ENCODE results near the gene C16orf90.
"Not testable (repeated sequence)": the region's sequence is repeated elsewhere in the genome, so short reads cannot be mapped to it uniquely, and the experiment has no call there.

Gene C16orf90

GRCh38 chr16:3513892-3514583 is 18.7 kb upstream of the C16orf90 start:
- no CpG with 5 or more reads among the region's 7 CpGs for WGBS (ENCODE audit: insufficient coverage, insufficient read length)
- H3K27ac ChIP-seq (ENCODE audit: low read length) = no peak overlapping the region

GRCh38 chr16:3511286-3512180 is 16.2 kb upstream of the C16orf90 start:
- H3K4me3 ChIP-seq (ENCODE audit: low read length) = no peak overlapping the region
- no peak for DNase-seq (ENCODE audit: low read depth, low spot score)
- H3K27me3 ChIP-seq (ENCODE audit: control insufficient read depth, insufficient read depth, low read length) = no peaks in the 10 kb centered on the region
- H3K9me3 ChIP-seq (ENCODE audit: control insufficient read depth, insufficient read depth, low read length) = no peaks in the 10 kb centered on the region
- no peak overlapping the region for H3K27ac ChIP-seq (ENCODE audit: low read length)
- WGBS (ENCODE audit: insufficient coverage, insufficient read length) = no CpG with 5 or more reads among the region's 23 CpGs
- peaks cover 5% of the 10 kb centered on the region for H3K36me3 ChIP-seq (ENCODE audit: control insufficient read depth, insufficient read depth, low read length)
- no peaks in the 10 kb centered on the region for H3K4me1 ChIP-seq (ENCODE audit: control insufficient read depth, insufficient read depth, low read length)

More at GRCh38 chr16:3513892-3514583, 18.7 kb upstream of the C16orf90 start:
- no peaks in the 10 kb centered on the region for H3K4me1 ChIP-seq (ENCODE audit: control insufficient read depth, insufficient read depth, low read length)
- peaks cover 5% of the 10 kb centered on the region for H3K36me3 ChIP-seq (ENCODE audit: control insufficient read depth, insufficient read depth, low read length)
- H3K9me3 ChIP-seq (ENCODE audit: control insufficient read depth, insufficient read depth, low read length) = no peaks in the 10 kb centered on the region
- DNase-seq (ENCODE audit: low read depth, low spot score) = no peak
- H3K27me3 ChIP-seq (ENCODE audit: control insufficient read depth, insufficient read depth, low read length) = no peaks in the 10 kb centered on the region
- H3K4me3 ChIP-seq (ENCODE audit: low read length) = no peak overlapping the region

GRCh38 chr16:3510416-3510815 is 15.1 kb upstream of the C16orf90 start:
- no CpG with 5 or more reads among the region's 10 CpGs for WGBS (ENCODE audit: insufficient coverage, insufficient read length)
- Histone ChIP-seq H3K4me3 (ENCODE audit: low read length) (no peak overlapping the region), H3K4me1 (ENCODE audit: control insufficient read depth, insufficient read depth, low read length) (no peaks in the 10 kb centered on the region), H3K36me3 (ENCODE audit: control insufficient read depth, insufficient read depth, low read length) (peaks cover 5% of the 10 kb centered on the region), H3K27me3 (ENCODE audit: control insufficient read depth, insufficient read depth, low read length) (no peaks in the 10 kb centered on the region), H3K9me3 (ENCODE audit: control insufficient read depth, insufficient read depth, low read length) (no peaks in the 10 kb centered on the region), H3K27ac (ENCODE audit: low read length) (no peak overlapping the region)
- DNase-seq (ENCODE audit: low read depth, low spot score) = no peak

- Histone ChIP-seq H3K9me3 (ENCODE audit: control insufficient read depth, insufficient read depth, low read length) (no peaks in the 10 kb centered on the region), H3K27ac (ENCODE audit: low read length) (no peak overlapping the region), H3K4me3 (ENCODE audit: low read length) (no peak overlapping the region), H3K4me1 (ENCODE audit: control insufficient read depth, insufficient read depth, low read length) (no peaks in the 10 kb centered on the region), H3K36me3 (ENCODE audit: control insufficient read depth, insufficient read depth, low read length) (peaks cover 5% of the 10 kb centered on the region), H3K27me3 (ENCODE audit: control insufficient read depth, insufficient read depth, low read length) (no peaks in the 10 kb centered on the region)
- no CpG with 5 or more reads among the region's 13 CpGs for WGBS (ENCODE audit: insufficient coverage, insufficient read length)
- no peak for DNase-seq (ENCODE audit: low read depth, low spot score)
Measured at GRCh38 chr16:3509470-3509928, 14.2 kb upstream of the C16orf90 start.

GRCh38 chr16:3508736-3509135 is 13.4 kb upstream of the C16orf90 start:
- H3K4me1 ChIP-seq (ENCODE audit: control insufficient read depth, insufficient read depth, low read length) = no peaks in the 10 kb centered on the region
- H3K27ac ChIP-seq (ENCODE audit: low read length) = no peak overlapping the region
- no peaks in the 10 kb centered on the region for H3K27me3 ChIP-seq (ENCODE audit: control insufficient read depth, insufficient read depth, low read length)
- no peak overlapping the region for H3K4me3 ChIP-seq (ENCODE audit: low read length)
- no peak for DNase-seq (ENCODE audit: low read depth, low spot score)
- H3K9me3 ChIP-seq (ENCODE audit: control insufficient read depth, insufficient read depth, low read length) = no peaks in the 10 kb centered on the region
- WGBS (ENCODE audit: insufficient coverage, insufficient read length) = no CpG with 5 or more reads among the region's 7 CpGs
- H3K36me3 ChIP-seq (ENCODE audit: control insufficient read depth, insufficient read depth, low read length) = peaks cover 2% of the 10 kb centered on the region; the same call in 1 of the 2 replicates

GRCh38 chr16:3503523-3503922 is 8.2 kb upstream of the C16orf90 start:
- DNase-seq (ENCODE audit: low read depth, low spot score) = no peak
- Histone ChIP-seq H3K4me3 (ENCODE audit: low read length) (no peak overlapping the region), H3K27ac (ENCODE audit: low read length) (no peak overlapping the region), H3K36me3 (ENCODE audit: control insufficient read depth, insufficient read depth, low read length) (no peaks in the 10 kb centered on the region), H3K4me1 (ENCODE audit: control insufficient read depth, insufficient read depth, low read length) (no peaks in the 10 kb centered on the region), H3K27me3 (ENCODE audit: control insufficient read depth, insufficient read depth, low read length) (no peaks in the 10 kb centered on the region), H3K9me3 (ENCODE audit: control insufficient read depth, insufficient read depth, low read length) (no peaks in the 10 kb centered on the region)
- WGBS (ENCODE audit: insufficient coverage, insufficient read length) = no CpG with 5 or more reads among the region's 6 CpGs

GRCh38 chr16:3501783-3502400 is 6.6 kb upstream of the C16orf90 start:
- no peaks in the 10 kb centered on the region for H3K4me1 ChIP-seq (ENCODE audit: control insufficient read depth, insufficient read depth, low read length)
- H3K27me3 ChIP-seq (ENCODE audit: control insufficient read depth, insufficient read depth, low read length) = no peaks in the 10 kb centered on the region
- no peaks in the 10 kb centered on the region for H3K9me3 ChIP-seq (ENCODE audit: control insufficient read depth, insufficient read depth, low read length)
- peak overlapping the region; percentile 17; the same call in 1 of the 2 replicates for H3K4me3 ChIP-seq (ENCODE audit: low read length)
- no peak for DNase-seq (ENCODE audit: low read depth, low spot score)
- WGBS (ENCODE audit: insufficient coverage, insufficient read length) = no CpG with 5 or more reads among the region's 22 CpGs
- no peak overlapping the region for H3K27ac ChIP-seq (ENCODE audit: low read length)
- H3K36me3 ChIP-seq (ENCODE audit: control insufficient read depth, insufficient read depth, low read length) = no peaks in the 10 kb centered on the region

- not testable (repeated sequence) for H3K9me3 ChIP-seq (ENCODE audit: control insufficient read depth, insufficient read depth, low read length); H3K36me3 ChIP-seq (ENCODE audit: control insufficient read depth, insufficient read depth, low read length); H3K27ac ChIP-seq (ENCODE audit: low read length); H3K27me3 ChIP-seq (ENCODE audit: control insufficient read depth, insufficient read depth, low read length); H3K4me1 ChIP-seq (ENCODE audit: control insufficient read depth, insufficient read depth, low read length); DNase-seq (ENCODE audit: low read depth, low spot score)
- WGBS (ENCODE audit: insufficient coverage, insufficient read length) = no CpG with 5 or more reads among the region's 24 CpGs
- H3K4me3 ChIP-seq (ENCODE audit: low read length) = peak overlapping the region; percentile 65; the same call in 1 of the 2 replicates
Measured at GRCh38 chr16:3501412-3501761, 6.1 kb upstream of the C16orf90 start.

GRCh38 chr16:3498988-3499387 is 3.7 kb upstream of the C16orf90 start:
- H3K27me3 ChIP-seq (ENCODE audit: control insufficient read depth, insufficient read depth, low read length) = no peaks in the 10 kb centered on the region
- H3K9me3 ChIP-seq (ENCODE audit: control insufficient read depth, insufficient read depth, low read length) = no peaks in the 10 kb centered on the region
- no peak for DNase-seq (ENCODE audit: low read depth, low spot score)
- H3K36me3 ChIP-seq (ENCODE audit: control insufficient read depth, insufficient read depth, low read length) = no peaks in the 10 kb centered on the region; the same call in 1 of the 2 replicates
- no peak overlapping the region for H3K4me3 ChIP-seq (ENCODE audit: low read length)
- no peaks in the 10 kb centered on the region for H3K4me1 ChIP-seq (ENCODE audit: control insufficient read depth, insufficient read depth, low read length)
- H3K27ac ChIP-seq (ENCODE audit: low read length) = no peak overlapping the region
- no CpG with 5 or more reads among the region's 16 CpGs for WGBS (ENCODE audit: insufficient coverage, insufficient read length)

- H3K36me3 ChIP-seq (ENCODE audit: control insufficient read depth, insufficient read depth, low read length) = no peaks in the 10 kb centered on the region; the same call in 1 of the 2 replicates
- no peaks in the 10 kb centered on the region for H3K9me3 ChIP-seq (ENCODE audit: control insufficient read depth, insufficient read depth, low read length)
- no peak for DNase-seq (ENCODE audit: low read depth, low spot score)
- H3K4me1 ChIP-seq (ENCODE audit: control insufficient read depth, insufficient read depth, low read length) = no peaks in the 10 kb centered on the region
- no peak overlapping the region for H3K4me3 ChIP-seq (ENCODE audit: low read length)
- H3K27ac ChIP-seq (ENCODE audit: low read length) = no peak overlapping the region
- no CpG with 5 or more reads among the region's 4 CpGs for WGBS (ENCODE audit: insufficient coverage, insufficient read length)
- no peaks in the 10 kb centered on the region for H3K27me3 ChIP-seq (ENCODE audit: control insufficient read depth, insufficient read depth, low read length)
Measured at GRCh38 chr16:3497771-3498170, 2.5 kb upstream of the C16orf90 start.
